ENCODE measurements around the gene AARS2. TPM values are rescaled to one million over a fixed set of nuclear protein-coding genes. Genes with fewer than 3 reads are reported as not detected.

Gene AARS2
- total RNA-seq, 1 experiment from 2014 or later = 11.6 TPM

GRCh38 chr6:44266347-44266746, 46.8 kb downstream of the AARS2 start:
- CTCF ChIA-PET = interaction anchor here (0.5 to 0.7 kb wide), 2 partner anchors 203 to 1652 kb away, joined by 3 to 6 read pairs; no protein-coding TSS in a partner anchor
- BruUV-seq (replicated peaks) = no TSS peak

GRCh38 chr6:44265722-44266233, 47.4 kb downstream of the AARS2 start:
- Histone ChIP-seq H3K4me2 (peak overlapping the region; percentile 100), H2AFZ (peak overlapping the region; percentile 91)
- POLR2A ChIA-PET (ENCODE audit: unreplicated experiment) = no interaction called here

More at GRCh38 chr6:44266347-44266746, 46.8 kb downstream of the AARS2 start:
- H3K27ac ChIP-seq = no peak overlapping the region
- no peak for DNase-seq
- no peak overlapping the region for H2AFZ ChIP-seq
- H3F3A ChIP-seq (ENCODE audit: insufficient read depth, low read depth) = peaks cover 18% of the 10 kb centered on the region; the same call in 1 of the 2 replicates
- H3K9me3 ChIP-seq (ENCODE audit: insufficient read depth, low read depth) = no peaks in the 10 kb centered on the region
- no peak for TF ChIP-seq EZH2 (IDR thresholded peaks at IDR 0.05; ENCODE audit: low read depth)
- TF ChIP-seq, protein P1, sequence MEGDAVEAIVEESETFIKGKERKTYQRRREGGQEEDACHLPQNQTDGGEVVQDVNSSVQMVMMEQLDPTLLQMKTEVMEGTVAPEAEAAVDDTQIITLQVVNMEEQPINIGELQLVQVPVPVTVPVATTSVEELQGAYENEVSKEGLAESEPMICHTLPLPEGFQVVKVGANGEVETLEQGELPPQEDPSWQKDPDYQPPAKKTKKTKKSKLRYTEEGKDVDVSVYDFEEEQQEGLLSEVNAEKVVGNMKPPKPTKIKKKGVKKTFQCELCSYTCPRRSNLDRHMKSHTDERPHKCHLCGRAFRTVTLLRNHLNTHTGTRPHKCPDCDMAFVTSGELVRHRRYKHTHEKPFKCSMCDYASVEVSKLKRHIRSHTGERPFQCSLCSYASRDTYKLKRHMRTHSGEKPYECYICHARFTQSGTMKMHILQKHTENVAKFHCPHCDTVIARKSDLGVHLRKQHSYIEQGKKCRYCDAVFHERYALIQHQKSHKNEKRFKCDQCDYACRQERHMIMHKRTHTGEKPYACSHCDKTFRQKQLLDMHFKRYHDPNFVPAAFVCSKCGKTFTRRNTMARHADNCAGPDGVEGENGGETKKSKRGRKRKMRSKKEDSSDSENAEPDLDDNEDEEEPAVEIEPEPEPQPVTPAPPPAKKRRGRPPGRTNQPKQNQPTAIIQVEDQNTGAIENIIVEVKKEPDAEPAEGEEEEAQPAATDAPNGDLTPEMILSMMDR (conservative IDR thresholded peaks at IDR 0.05) = no peak
- POLR2A ChIA-PET (ENCODE audit: unreplicated experiment) = no interaction called here
- peaks cover 26% of the 10 kb centered on the region for H3K79me2 ChIP-seq (ENCODE audit: low read depth)
- H3K4me2 ChIP-seq = no peak overlapping the region
- H3K27me3 ChIP-seq (ENCODE audit: insufficient read depth, low read depth) = no peaks in the 10 kb centered on the region; the same call in 1 of the 2 replicates
- no peaks in the 10 kb centered on the region for H3K36me3 ChIP-seq (ENCODE audit: low read depth)
- intact Hi-C loops (cut with micrococcal nuclease; ENCODE audit: unreplicated experiment) = loop anchor here (5.0 kb wide), 2 partner anchors 121 to 191 kb away; partner anchors contain the start of gene CDC5L
- no peak overlapping the region for H3K4me3 ChIP-seq
- H4K20me1 ChIP-seq (ENCODE audit: insufficient read depth) = no peaks in the 10 kb centered on the region; the same call in 1 of the 2 replicates
- peaks cover 21% of the 10 kb centered on the region for H3K4me1 ChIP-seq (replicated peaks; ENCODE audit: insufficient read depth)
- H3K9me2 ChIP-seq (ENCODE audit: insufficient read depth) = no peaks in the 10 kb centered on the region

GRCh38 chr6:44265007-44265721, 48.0 kb downstream of the AARS2 start, which contains the start of gene NFKBIE:
NFKBIE (minus strand) TSS chr6:44265551; CDS start chr6:44265346, 205 bp downstream.
- DNase-seq = peak; percentile 63 to 90
- ChIA-PET CTCF (interaction anchor here (0.7 kb wide), 1 partner anchor 1383 kb away, joined by 3 read pairs; no protein-coding TSS in a partner anchor), POLR2A (ENCODE audit: unreplicated experiment) (interaction anchor here (0.6 to 0.9 kb wide), 3 partner anchors 10 to 36 kb away, joined by 3 to 11 read pairs (median 4); no protein-coding TSS in a partner anchor)
- Histone ChIP-seq H4K20me1 (ENCODE audit: insufficient read depth) (no peaks in the 10 kb centered on the region; the same call in 1 of the 2 replicates), H3F3A (ENCODE audit: insufficient read depth, low read depth) (peaks cover 18% of the 10 kb centered on the region; the same call in 1 of the 2 replicates), H3K79me2 (ENCODE audit: low read depth) (peaks cover 26% of the 10 kb centered on the region), H3K9me3 (ENCODE audit: insufficient read depth, low read depth) (no peaks in the 10 kb centered on the region), H3K4me1 (replicated peaks; ENCODE audit: insufficient read depth) (peaks cover 21% of the 10 kb centered on the region), H3K4me3 (peak within 1 kb of the TSS; percentile 89), H3K9me2 (ENCODE audit: insufficient read depth) (no peaks in the 10 kb centered on the region), H3K4me2 (peak within 1 kb of the TSS; percentile 100), H2AFZ (peak within 1 kb of the TSS; percentile 91), H3K27ac (no peak within 1 kb of the TSS), H3K36me3 (ENCODE audit: low read depth) (no peaks in the 10 kb centered on the region), H3K27me3 (ENCODE audit: insufficient read depth, low read depth) (no peaks in the 10 kb centered on the region; the same call in 1 of the 2 replicates)
- TF ChIP-seq, protein P1 (conservative IDR thresholded peaks at IDR 0.05) = peak; percentile 39; the same call in 1 of the 2 replicates
- TF ChIP-seq EZH2 (IDR thresholded peaks at IDR 0.05; ENCODE audit: low read depth) = no peak
- TSS peak; percentile 61 for BruUV-seq (replicated peaks)
- intact Hi-C loops (cut with micrococcal nuclease; ENCODE audit: unreplicated experiment) = loop anchor here (1.0 to 5.0 kb wide), 3 partner anchors 122 to 192 kb away; partner anchors contain the start of gene CDC5L

More at GRCh38 chr6:44265722-44266233, 47.4 kb downstream of the AARS2 start:
- CTCF ChIA-PET = no interaction called here
- Histone ChIP-seq H3K4me3 (peak overlapping the region; percentile 89; the same call in 1 of the 2 replicates), H3K79me2 (ENCODE audit: low read depth) (peaks cover 26% of the 10 kb centered on the region), H3K4me1 (replicated peaks; ENCODE audit: insufficient read depth) (peaks cover 21% of the 10 kb centered on the region), H3K9me2 (ENCODE audit: insufficient read depth) (no peaks in the 10 kb centered on the region), H3K27me3 (ENCODE audit: insufficient read depth, low read depth) (no peaks in the 10 kb centered on the region; the same call in 1 of the 2 replicates), H3K36me3 (ENCODE audit: low read depth) (no peaks in the 10 kb centered on the region), H4K20me1 (ENCODE audit: insufficient read depth) (no peaks in the 10 kb centered on the region; the same call in 1 of the 2 replicates), H3F3A (ENCODE audit: insufficient read depth, low read depth) (peaks cover 18% of the 10 kb centered on the region; the same call in 1 of the 2 replicates), H3K27ac (no peak overlapping the region), H3K9me3 (ENCODE audit: insufficient read depth, low read depth) (no peaks in the 10 kb centered on the region)
- intact Hi-C loops (cut with micrococcal nuclease; ENCODE audit: unreplicated experiment) = loop anchor here (1.0 to 5.0 kb wide), 3 partner anchors 122 to 192 kb away; partner anchors contain the start of gene CDC5L
- no TSS peak for BruUV-seq (replicated peaks)
- DNase-seq = no peak
- no peak for TF ChIP-seq EZH2 (IDR thresholded peaks at IDR 0.05; ENCODE audit: low read depth)
- TF ChIP-seq, protein P1 (conservative IDR thresholded peaks at IDR 0.05) = no peak
